C1 segment of cervical spinal cord (tissue), 14 donors: Measurements from ENCODE around the gene ECM2.

ENCODE experiments used
- DNase-seq, 14 donors: peaks; one replicate each; lab custom pipeline; 2025; lab: John Stamatoyannopoulos, UW

The ECM2 gene

GRCh38 chr9:92467041-92467440 is 68.7 kb downstream of the ECM2 start:
- no peak for DNase-seq

- DNase-seq = no peak
These were observed 71.8 kb downstream of the ECM2 start for GRCh38 chr9:92463984-92464383.

- DNase-seq = no peak
These were observed 72.4 kb downstream of the ECM2 start for GRCh38 chr9:92463387-92463786.

- DNase-seq = no peak
These were observed 78.2 kb downstream of the ECM2 start for GRCh38 chr9:92457576-92457975.

- no peak for DNase-seq
These were observed 80.6 kb downstream of the ECM2 start for GRCh38 chr9:92455217-92455616.

- DNase-seq = no peak
These were observed 89.3 kb downstream of the ECM2 start for GRCh38 chr9:92446536-92446935.
